ENCODE results near the gene CEP350. TPM values are rescaled to one million over a fixed set of nuclear protein-coding genes. Genes with fewer than 3 reads are reported as not detected.

CEP350 gene
- total RNA-seq, 4 donors from 2014 or later: 40.0 to 60.3 (median 57.3) TPM

GRCh38 chr1:180085331-180085730, 130.7 kb downstream of the CEP350 start:
- TF ChIP-seq EP300 (IDR thresholded peaks at IDR 0.05; ENCODE audit: low read depth) (no peak), POLR2A (IDR thresholded peaks at IDR 0.05) (no peak), POLR2AphosphoS5 (IDR thresholded peaks at IDR 0.05) (no peak), CTCF (IDR thresholded peaks at IDR 0.05) (no peak)
- Histone ChIP-seq H3K4me1 (no peaks in the 10 kb centered on the region), H3K36me3 (peaks cover 0 to 46% (median 16%) of the 10 kb centered on the region in 4 donors), H3K4me3 (no peak overlapping the region), H3K9me3 (no peaks in the 10 kb centered on the region), H3K27me3 (no peaks in the 10 kb centered on the region), H3K27ac (no peak overlapping the region)
- WGBS, 2 donors (ENCODE audit: low coverage in 1 of 2): 90 to 96% methylated on average over 2 of the region's 2 CpGs
- in situ Hi-C loops (cut with MboI; ENCODE audit: low pct_ligation_motif_present in 1 of 4, low pct_unique_long_range_greater_than_20kb in 1 of 4, low sequenced_read_pairs in 3 of 4): no loop called here
- intact Hi-C loops (cut with DNase I; ENCODE audit: low total_unique reads): no loop called here
- no peak for DNase-seq

DNA sequence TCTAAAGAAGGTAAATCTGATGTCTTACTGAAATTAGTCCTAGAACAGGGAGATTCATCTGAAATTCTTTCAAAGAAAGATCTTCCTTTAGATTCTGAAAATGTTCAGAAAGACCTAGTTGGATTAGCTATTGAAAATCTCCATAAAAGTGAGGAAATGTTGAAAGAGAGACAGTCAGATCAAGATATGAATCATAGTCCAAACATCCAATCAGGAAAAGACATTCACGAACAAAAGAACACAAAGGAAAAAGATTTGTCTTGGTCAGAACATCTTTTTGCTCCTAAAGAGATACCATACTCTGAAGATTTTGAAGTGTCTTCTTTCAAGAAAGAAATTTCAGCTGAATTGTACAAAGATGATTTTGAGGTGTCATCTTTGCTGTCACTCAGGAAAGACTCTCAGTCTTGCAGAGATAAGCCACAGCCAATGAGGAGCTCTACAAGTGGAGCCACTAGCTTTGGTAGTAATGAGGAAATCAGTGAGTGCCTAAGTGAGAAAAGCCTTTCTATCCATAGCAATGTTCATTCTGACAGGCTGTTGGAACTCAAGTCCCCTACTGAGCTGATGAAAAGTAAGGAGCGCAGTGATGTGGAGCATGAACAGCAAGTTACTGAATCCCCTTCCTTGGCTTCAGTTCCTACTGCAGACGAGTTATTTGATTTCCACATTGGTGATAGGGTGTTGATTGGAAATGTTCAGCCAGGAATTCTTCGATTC, 138.5 kb downstream of the CEP350 start:
- WGBS, 2 donors (ENCODE audit: low coverage in 1 of 2): 90 to 92% methylated on average over 3 to 4 of the region's 4 CpGs
- Histone ChIP-seq H3K4me3 (no peak overlapping the region), H3K27me3 (no peaks in the 10 kb centered on the region), H3K9me3 (no peaks in the 10 kb centered on the region), H3K27ac (no peak overlapping the region), H3K36me3 (peaks cover 0 to 67% (median 25%) of the 10 kb centered on the region in 4 donors), H3K4me1 (no peaks in the 10 kb centered on the region)
- DNase-seq: no peak
- in situ Hi-C loops (cut with MboI; ENCODE audit: low pct_ligation_motif_present in 1 of 4, low pct_unique_long_range_greater_than_20kb in 1 of 4, low sequenced_read_pairs in 3 of 4) (no loop called here), intact Hi-C loops (cut with DNase I; ENCODE audit: low total_unique reads) (no loop called here)
- TF ChIP-seq EP300 (IDR thresholded peaks at IDR 0.05; ENCODE audit: low read depth) (no peak), POLR2A (IDR thresholded peaks at IDR 0.05) (no peak), CTCF (IDR thresholded peaks at IDR 0.05) (no peak)

DNA sequence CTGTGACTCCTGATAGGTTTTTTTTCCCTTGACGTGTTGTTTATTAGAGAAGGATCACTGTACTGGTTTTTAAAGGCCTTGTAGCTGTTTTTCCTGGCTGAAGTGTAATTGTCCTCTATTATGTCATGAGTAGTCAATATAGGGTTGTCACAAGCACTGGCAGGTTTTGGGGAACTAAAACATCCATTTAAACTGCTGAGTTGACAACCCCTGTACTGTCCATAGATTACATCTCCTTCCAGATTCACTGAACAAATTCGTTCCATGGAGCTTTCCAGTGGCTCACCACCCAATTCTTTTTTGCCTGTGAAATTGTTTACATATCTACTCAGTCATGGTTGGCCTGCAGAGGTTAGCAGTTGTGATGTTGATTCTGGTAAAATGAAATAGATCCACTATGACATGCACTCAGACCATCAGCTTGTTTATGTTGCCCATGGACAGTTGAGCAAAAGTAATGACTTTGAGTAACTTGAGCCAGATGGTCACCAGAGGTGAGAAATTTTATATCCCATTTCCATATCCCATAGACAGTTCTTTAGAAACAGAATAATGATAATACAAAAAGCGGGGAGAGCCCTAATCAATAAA, 140.2 kb downstream of the CEP350 start:
- intact Hi-C loops (cut with DNase I; ENCODE audit: low total_unique reads): no loop called here
- Histone ChIP-seq H3K27me3 (no peaks in the 10 kb centered on the region), H3K36me3 (peaks cover 0 to 74% (median 24%) of the 10 kb centered on the region in 4 donors), H3K27ac (no peak overlapping the region), H3K9me3 (no peaks in the 10 kb centered on the region), H3K4me1 (no peaks in the 10 kb centered on the region), H3K4me3 (no peak overlapping the region)
- TF ChIP-seq POLR2A (IDR thresholded peaks at IDR 0.05): no peak
- TF ChIP-seq POLR2AphosphoS5 (IDR thresholded peaks at IDR 0.05): no peak
- TF ChIP-seq EP300 (IDR thresholded peaks at IDR 0.05; ENCODE audit: low read depth): no peak
- TF ChIP-seq CTCF (IDR thresholded peaks at IDR 0.05): no peak
- in situ Hi-C loops (cut with MboI; ENCODE audit: low pct_ligation_motif_present in 1 of 4, low pct_unique_long_range_greater_than_20kb in 1 of 4, low sequenced_read_pairs in 3 of 4): no loop called here
- WGBS, 2 donors (ENCODE audit: low coverage in 1 of 2): 88 to 98% methylated on average over 3 of the region's 3 CpGs
- DNase-seq: no peak

- in situ Hi-C loops (cut with MboI; ENCODE audit: low pct_ligation_motif_present in 1 of 4, low pct_unique_long_range_greater_than_20kb in 1 of 4, low sequenced_read_pairs in 3 of 4): no loop called here
- Histone ChIP-seq H3K4me1 (no peaks in the 10 kb centered on the region), H3K36me3 (peaks cover 0 to 73% (median 19%) of the 10 kb centered on the region in 4 donors), H3K4me3 (no peak overlapping the region), H3K9me3 (no peaks in the 10 kb centered on the region), H3K27me3 (no peaks in the 10 kb centered on the region), H3K27ac (peak overlapping the region in 3 of 4 donors; percentile 3 to 29 (median 7))
- DNase-seq: no peak
- TF ChIP-seq POLR2AphosphoS5 (IDR thresholded peaks at IDR 0.05): peak in 1 of 3 donors; percentile 11
- TF ChIP-seq CTCF (IDR thresholded peaks at IDR 0.05): no peak
- 67 to 92% methylated on average over 2 to 4 of the region's 4 CpGs for WGBS, 2 donors (ENCODE audit: low coverage in 1 of 2)
- intact Hi-C loops (cut with DNase I; ENCODE audit: low total_unique reads): no loop called here
These were observed 142.1 kb downstream of the CEP350 start for GRCh38 chr1:180096584-180097325.

Data from transverse colon (tissue), 4 donors.